RKO (cell line): ENCODE measurements around the gene MFSD1.
"Not testable (repeated sequence)": the region's sequence is repeated elsewhere in the genome, so short reads cannot be mapped to it uniquely, and the experiment has no call there.

Experiments
- DNase-seq: peaks from one replicate; pipeline ENCODE4 v3.0.0-alpha.2; 2016; ENCODE audit warnings: low spot score

MFSD1 gene

DNA sequence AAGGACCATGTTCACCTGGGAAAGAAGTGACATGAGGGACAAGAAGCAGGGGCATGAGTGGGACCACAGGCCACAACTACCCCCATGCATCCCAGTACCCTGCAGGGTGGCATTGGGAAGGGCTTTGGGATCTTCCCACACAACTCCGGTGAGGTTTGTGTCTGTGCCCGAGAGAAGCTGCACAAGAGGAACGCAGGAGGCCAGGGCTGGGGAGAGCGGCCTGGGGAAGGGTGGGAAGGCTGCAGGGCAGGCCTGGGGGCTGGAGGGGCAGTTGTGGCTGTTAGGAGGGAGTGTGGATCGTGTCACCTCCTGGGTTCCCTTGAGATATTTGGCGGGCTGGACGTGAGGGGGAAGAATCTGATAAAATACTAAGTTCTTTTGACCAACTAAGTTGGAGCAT, 25.3 kb upstream of the MFSD1 start:
- DNase-seq: no peak

GRCh38 chr3:158777161-158777873, 24.5 kb upstream of the MFSD1 start:
- no peak for DNase-seq

- DNase-seq: no peak
These were observed 21.1 kb upstream of the MFSD1 start for GRCh38 chr3:158780766-158781165.

DNA sequence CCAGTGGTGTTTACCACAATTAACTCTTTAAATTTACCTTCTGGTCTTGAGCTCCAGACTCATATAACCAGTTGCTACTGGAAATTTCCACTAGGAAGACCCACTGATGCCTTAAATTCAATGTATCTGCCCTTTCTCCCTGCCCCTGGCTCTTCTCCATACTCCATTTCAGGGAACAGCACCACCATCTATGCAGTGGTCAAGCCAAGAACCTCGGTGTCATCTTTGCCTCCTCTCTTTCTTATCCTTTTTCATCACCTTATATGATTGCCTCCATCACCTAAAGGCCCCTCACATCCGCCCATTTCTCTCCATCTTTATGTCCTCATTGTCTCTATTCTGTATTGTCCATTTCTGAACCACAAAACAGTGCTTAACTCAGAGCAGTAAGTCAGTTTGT, 20.7 kb upstream of the MFSD1 start:
- no peak for DNase-seq

DNA sequence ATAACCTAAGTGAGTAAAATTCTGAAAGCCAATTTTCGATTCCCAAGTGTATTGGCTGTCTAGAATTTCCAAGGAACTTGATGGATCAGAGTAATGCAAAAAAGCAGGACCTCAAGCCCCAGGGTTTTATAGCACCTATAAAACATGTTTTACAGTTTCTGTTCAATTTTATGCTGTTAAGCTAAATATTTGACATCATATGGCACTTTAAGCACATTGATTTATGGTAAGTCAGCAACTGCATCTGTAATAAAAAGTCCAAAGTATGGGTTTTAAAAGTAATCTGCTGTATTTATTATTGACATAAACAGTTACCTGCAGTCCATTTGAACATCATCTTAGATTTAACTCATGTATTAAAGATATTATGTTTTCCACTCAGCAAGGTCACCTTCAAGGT, 20.0 kb upstream of the MFSD1 start:
- DNase-seq: no peak

- no peak for DNase-seq
These were observed 19.4 kb upstream of the MFSD1 start for GRCh38 chr3:158782283-158782989.

DNA sequence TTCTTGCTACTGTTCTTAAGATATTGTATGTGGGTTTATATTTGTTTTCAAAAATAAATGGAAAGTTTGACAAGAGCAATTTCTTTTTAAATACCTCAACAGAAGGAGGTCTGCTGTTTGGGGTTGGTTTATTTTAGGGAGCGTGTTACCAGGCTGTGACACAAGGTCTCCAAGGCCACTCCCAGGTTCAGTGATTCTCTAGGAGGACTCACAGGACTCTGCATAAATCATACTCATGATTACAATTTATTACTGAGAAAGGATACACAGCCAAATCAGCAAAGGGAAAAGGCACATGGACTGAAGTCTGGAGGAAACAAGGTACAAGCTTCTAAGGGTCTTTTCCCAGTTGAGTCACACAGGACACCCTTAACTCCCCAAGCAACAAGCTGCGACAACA, 18.8 kb upstream of the MFSD1 start:
- no peak for DNase-seq

DNA sequence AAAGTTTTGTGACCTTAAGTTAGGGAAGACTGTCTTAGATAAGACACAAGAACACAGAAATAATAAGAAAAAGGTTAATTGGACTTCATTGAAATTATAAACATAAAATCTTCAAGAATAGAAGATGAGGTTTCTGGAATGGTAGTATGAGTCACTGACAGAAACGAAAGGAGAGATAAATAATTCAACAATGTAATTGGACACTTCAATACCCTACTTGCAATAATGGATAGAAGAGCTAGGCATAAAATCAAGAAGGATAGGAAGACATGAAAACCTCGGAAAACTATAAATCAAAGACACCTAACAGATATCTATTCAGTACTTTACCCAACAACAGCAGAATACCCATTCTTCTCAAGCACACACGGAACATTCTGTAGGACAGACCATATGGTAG, 15.9 kb upstream of the MFSD1 start:
- DNase-seq: no peak

- DNase-seq: no peak
These were observed 13.4 kb upstream of the MFSD1 start for GRCh38 chr3:158788446-158788845.

DNA sequence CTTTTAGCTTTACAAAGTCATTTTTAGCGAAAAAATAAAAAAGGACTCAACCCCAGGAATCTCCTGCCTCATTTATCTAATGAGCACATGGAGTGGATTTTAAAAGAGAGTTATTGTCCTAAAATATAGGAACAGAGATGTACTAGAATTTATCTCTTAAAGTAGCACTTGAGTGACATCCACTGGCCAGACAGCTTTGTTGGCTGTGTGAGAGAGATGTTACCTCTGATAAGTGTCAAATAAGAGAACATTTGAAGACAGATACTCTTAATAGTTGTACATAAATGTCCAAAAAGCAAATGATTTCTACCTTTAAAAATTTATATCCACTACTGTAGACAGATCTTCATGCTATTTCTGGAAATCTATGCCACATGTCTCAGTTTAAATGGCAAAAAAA, 12.3 kb upstream of the MFSD1 start:
- DNase-seq: peak; percentile 69

DNA sequence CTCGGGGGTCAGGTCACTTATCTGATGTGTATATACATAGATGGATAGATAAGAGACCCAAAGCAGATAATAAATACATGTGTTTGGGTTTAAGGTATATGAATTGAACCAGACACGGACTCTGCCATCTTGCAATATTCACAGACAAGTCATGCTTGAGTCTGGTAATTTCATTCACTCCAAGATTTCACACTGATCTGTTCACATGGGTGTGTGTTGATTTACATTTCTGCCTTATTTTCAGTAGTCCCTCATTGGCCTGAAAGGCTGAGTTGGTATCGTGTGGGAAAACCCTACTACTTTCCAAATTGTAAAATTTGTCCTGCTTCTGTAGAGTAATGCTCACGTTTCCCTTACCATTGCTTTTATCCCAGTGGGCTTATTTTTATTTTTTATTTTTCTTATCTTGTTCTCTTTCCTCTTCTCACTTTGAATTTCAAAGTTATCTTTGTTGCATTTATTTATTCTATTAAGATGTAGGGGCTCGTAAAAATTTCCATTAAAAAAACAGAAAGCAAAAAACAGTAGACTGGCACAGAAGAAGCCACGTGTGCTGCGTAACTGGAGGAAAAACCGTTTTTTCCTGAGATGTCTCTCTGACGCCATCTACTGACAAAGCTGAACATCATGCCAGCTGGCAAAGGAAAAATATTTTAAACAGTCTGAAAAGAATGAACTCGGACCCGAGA, 10.8 kb upstream of the MFSD1 start:
- peak; percentile 90 for DNase-seq

DNA sequence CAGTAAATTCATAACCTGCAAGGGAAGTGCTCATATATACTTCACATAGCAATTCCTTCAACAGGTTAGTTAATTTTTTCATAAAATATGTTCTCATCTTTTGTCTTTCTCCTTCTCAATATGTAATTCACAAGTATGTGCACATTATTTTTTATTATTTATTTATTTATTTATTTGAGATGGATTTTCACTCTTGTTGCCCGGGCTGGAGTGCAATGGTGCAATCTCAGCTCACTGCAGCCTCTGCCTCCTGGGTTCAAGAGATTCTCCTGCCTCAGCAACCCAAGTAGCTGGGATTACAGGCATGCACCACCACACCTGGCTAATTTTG, 10.3 kb upstream of the MFSD1 start:
- not testable (repeated sequence) for DNase-seq

- DNase-seq: peak; percentile 77
These were observed 9.1 kb upstream of the MFSD1 start for GRCh38 chr3:158792709-158793108.

- no peak for DNase-seq
These were observed 7.6 kb upstream of the MFSD1 start for GRCh38 chr3:158794206-158794605.

GRCh38 chr3:158794936-158795518, 6.8 kb upstream of the MFSD1 start:
- DNase-seq: peak; percentile 80

DNA sequence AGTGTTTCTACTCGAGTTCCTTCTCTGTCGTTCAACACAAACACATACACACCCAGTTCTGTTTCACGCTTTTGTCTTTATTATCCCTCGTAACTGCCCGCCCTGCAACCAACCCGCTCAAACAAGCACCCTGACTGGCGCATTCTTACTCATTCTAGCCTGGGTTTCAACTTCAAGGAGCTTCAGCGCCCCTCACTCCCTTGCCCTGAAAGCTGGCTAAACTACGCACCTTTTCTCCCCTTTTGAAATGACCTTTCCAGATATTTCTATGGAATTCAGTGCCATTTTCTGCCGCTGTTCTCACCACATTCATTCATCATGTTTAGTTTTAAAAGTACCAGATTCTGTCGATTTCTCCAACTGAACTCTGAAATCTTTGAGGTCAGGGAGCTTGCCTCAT, 653 bp upstream of the MFSD1 start:
- DNase-seq: no peak

- DNase-seq: peak; percentile 47
These were observed 785 bp downstream of the MFSD1 start for GRCh38 chr3:158802409-158803268.

GRCh38 chr3:158804441-158804840, 2.6 kb downstream of the MFSD1 start:
- peak; percentile 39 for DNase-seq

DNA sequence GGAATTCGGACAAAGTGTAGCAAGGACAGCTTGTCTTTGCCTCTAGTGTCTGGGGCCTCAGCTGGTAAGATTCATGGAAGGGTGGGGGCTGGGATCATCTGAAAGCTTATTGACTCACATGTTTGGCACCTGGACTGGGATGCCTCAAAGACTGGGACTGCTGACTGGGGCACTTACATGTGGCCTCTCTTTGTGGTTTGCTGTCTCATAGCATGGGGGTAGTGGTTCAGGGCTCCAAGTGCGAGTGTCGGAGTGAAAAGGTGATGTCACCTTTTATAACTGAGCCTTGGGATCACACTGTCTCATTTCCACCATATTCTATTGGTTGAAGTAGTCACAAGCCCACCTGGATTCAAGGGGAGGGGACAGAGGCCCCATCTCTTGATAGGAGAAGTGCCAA, 6.8 kb downstream of the MFSD1 start:
- peak; percentile 72 for DNase-seq

DNA sequence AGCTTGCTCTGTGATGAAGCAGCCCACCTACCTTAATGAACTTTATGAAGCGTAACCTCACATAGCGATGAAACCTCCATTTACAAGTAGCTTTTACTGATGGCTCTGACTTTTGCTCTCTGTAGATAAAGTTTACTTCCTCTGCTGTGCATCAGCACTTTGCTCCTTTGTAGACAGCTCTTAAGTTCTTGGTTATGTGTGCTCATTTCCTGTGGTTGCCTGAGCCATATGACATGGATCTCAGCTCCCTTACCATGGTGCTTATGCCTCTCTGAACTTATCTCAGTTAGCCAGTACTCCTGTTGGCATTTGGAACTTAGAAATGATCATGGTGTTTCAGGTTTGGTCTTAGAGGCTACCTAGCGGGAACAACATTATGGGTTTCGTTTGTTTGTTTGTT, 7.8 kb downstream of the MFSD1 start:
- DNase-seq: no peak

GRCh38 chr3:158810823-158811724, 9.2 kb downstream of the MFSD1 start:
- DNase-seq: no peak
